ENCODE results near the gene MMP25.

MMP25 gene

GRCh38 chr16:3097266-3097665 is 50.9 kb downstream of the MMP25 start:
- no peak for DNase-seq

GRCh38 chr16:3098459-3099394 is 52.4 kb downstream of the MMP25 start, which contains the start of gene ZSCAN10:
ZSCAN10 (minus strand) TSS chr16:3099294; CDS start chr16:3092937, 6,357 bp downstream.
- no peak for DNase-seq

GRCh38 chr16:3099395-3099731 is 53.0 kb downstream of the MMP25 start:
- no peak for DNase-seq

- peak; percentile 52 for DNase-seq
These were observed 53.6 kb downstream of the MMP25 start for GRCh38 chr16:3099732-3100499.

GRCh38 chr16:3101018-3101840 is 54.9 kb downstream of the MMP25 start:
- DNase-seq, result peak; percentile 24

GRCh38 chr16:3101841-3102470 is 55.6 kb downstream of the MMP25 start:
- no peak for DNase-seq

GRCh38 chr16:3106205-3106928 is 60.0 kb downstream of the MMP25 start:
- peak; percentile 69 for DNase-seq
